Ascending aorta (tissue), 2 donors: ENCODE data around the gene RNF152. TPM values are rescaled to one million over a fixed set of nuclear protein-coding genes. Genes with fewer than 3 reads are reported as not detected.

Source experiments
- DNase-seq, 2 donors: peaks; one replicate each; pipeline ENCODE4 v3.0.0-alpha.2; 2019; ENCODE audit warnings: low spot score in 2 of 2
- H3K27ac ChIP-seq, 2 donors: fragments of 200-600 bp; sonication (generic); one replicate each; pipeline ENCODE4 v1.5.1; 2016 to 2017; ENCODE audit warnings: mild to moderate bottlenecking in 1 of 2
- H3K27me3 ChIP-seq: fragments of 200-600 bp; sonication (generic); one replicate; pipeline ENCODE4 v1.5.1; 2017
- H3K36me3 ChIP-seq, 2 donors: fragments of 200-600 bp; sonication (generic); one replicate each; pipeline ENCODE4 v1.5.1; 2016
- H3K4me1 ChIP-seq, 2 donors: fragments of 200-600 bp; sonication (generic); one replicate each; pipeline ENCODE4 v1.5.1; 2016 to 2017; ENCODE audit warnings: mild to moderate bottlenecking in 1 of 2
- H3K4me3 ChIP-seq, 2 donors: fragments of 200-600 bp; sonication (generic); one replicate each; pipeline ENCODE4 v1.5.1; 2016 to 2017; ENCODE audit warnings: mild to moderate bottlenecking in 1 of 2
- H3K9me3 ChIP-seq, 2 donors: fragments of 200-600 bp; sonication (generic); one replicate each; pipeline ENCODE4 v1.5.1; 2016
- intact Hi-C: fragments of 100-400 bp; cut with DNase I; formaldehyde crosslinking; loops from one replicate; pipeline ENCODE4 v1.15.1; 2023
- total RNA-seq: library from RNA; depleted of rRNA; stranded (reverse); fragments of >200 nt; gene quantifications from one replicate; pipeline ENCODE4 v1.1.0, GENCODE V29; 2016
- TF ChIP-seq, protein P1 (sequence below), 3 experiments: fragments of 200-600 bp in 2 of 3; fragments of 450-650 bp in 1 of 3; sonication (generic) in 2 of 3; IDR thresholded peaks; one replicate each; pipeline ENCODE4 v1.5.1; 2016 to 2019; ENCODE audit warnings: antibody characterized with exemption in 3 of 3, mild to moderate bottlenecking in 1 of 3, moderate library complexity in 1 of 3

The RNF152 gene
- total RNA-seq, 1 donor from 2014 or later, result 9.6 TPM

DNA sequence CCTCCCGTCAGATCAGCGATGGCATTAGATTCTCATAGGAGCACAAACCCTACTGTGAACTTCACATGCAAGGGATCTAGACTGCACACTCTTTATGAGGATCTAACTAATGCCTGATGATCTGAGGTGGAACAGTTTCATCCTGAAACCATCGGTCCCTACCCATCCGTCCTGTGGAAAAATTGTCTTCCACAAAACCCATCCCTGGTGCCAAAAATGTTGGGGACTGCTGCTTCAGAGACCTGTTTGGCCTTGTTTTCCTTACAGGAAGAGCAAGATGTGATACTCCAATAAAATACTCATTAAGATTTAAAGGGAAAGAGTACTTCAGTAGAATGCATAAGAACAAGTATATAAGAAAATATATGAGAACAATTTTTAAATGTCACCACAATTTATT, 71.1 kb downstream of the RNF152 start:
- no peak overlapping the region for H3K4me3 ChIP-seq
- no peaks in the 10 kb centered on the region for H3K27me3 ChIP-seq
- no peak overlapping the region for H3K27ac ChIP-seq
- DNase-seq, result no peak
- TF ChIP-seq, protein P1, sequence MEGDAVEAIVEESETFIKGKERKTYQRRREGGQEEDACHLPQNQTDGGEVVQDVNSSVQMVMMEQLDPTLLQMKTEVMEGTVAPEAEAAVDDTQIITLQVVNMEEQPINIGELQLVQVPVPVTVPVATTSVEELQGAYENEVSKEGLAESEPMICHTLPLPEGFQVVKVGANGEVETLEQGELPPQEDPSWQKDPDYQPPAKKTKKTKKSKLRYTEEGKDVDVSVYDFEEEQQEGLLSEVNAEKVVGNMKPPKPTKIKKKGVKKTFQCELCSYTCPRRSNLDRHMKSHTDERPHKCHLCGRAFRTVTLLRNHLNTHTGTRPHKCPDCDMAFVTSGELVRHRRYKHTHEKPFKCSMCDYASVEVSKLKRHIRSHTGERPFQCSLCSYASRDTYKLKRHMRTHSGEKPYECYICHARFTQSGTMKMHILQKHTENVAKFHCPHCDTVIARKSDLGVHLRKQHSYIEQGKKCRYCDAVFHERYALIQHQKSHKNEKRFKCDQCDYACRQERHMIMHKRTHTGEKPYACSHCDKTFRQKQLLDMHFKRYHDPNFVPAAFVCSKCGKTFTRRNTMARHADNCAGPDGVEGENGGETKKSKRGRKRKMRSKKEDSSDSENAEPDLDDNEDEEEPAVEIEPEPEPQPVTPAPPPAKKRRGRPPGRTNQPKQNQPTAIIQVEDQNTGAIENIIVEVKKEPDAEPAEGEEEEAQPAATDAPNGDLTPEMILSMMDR (IDR thresholded peaks at IDR 0.05), result no peak
- no peaks in the 10 kb centered on the region for H3K4me1 ChIP-seq
- intact Hi-C loops, result no loop called here
- H3K9me3 ChIP-seq, result no peaks in the 10 kb centered on the region
- no peaks in the 10 kb centered on the region for H3K36me3 ChIP-seq

DNA sequence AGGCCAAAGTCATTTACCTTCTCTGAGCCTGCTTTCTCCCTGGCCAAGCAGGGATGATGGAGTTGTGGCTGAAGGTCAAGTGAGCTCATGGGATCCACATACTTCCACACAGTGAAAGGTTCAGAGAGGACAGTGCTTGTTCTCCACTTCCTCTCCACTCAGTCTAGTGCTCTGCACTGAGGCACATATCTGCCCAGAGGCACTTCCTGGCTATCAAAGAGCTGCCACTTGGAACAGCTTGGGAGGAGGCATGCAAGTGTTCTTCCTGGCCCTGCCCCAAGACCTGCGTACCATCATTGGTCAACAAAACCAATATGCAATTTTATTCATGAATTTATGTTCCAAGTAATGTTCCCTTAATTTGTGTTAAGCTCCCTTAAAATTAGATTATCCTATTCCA, 71.9 kb downstream of the RNF152 start:
- no peak overlapping the region for H3K27ac ChIP-seq
- TF ChIP-seq, protein P1 (IDR thresholded peaks at IDR 0.05), result no peak
- intact Hi-C loops, result no loop called here
- H3K27me3 ChIP-seq, result no peaks in the 10 kb centered on the region
- H3K4me1 ChIP-seq, result no peaks in the 10 kb centered on the region
- DNase-seq, result no peak
- H3K36me3 ChIP-seq, result peaks cover 4 to 5% of the 10 kb centered on the region in 2 donors
- no peaks in the 10 kb centered on the region for H3K9me3 ChIP-seq
- no peak overlapping the region for H3K4me3 ChIP-seq

DNA sequence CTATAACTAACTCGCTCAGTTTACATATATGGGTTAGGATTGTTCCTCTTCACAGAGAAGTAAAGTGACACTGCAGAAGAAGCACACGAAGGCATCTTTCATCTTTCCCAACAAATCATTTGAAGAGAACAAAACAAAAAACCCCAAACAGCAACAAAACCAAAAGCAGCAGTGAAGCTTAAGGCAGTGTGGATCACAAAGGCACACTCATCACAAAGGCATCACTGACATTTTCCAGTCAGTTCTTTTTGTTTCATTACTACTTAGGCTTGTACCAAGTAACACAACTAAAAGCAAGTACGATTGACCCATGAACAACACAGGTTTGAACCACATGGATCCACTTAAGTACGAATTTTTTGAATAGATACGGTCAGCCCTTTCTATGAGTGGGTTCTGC, 75.7 kb downstream of the RNF152 start:
- Histone ChIP-seq H3K36me3 (peaks cover 19 to 24% of the 10 kb centered on the region in 2 donors), H3K4me3 (no peak overlapping the region), H3K27ac (no peak overlapping the region), H3K9me3 (no peaks in the 10 kb centered on the region), H3K4me1 (no peaks in the 10 kb centered on the region), H3K27me3 (no peaks in the 10 kb centered on the region)
- intact Hi-C loops, result no loop called here
- TF ChIP-seq, protein P1 (IDR thresholded peaks at IDR 0.05), result no peak
- no peak for DNase-seq

DNA sequence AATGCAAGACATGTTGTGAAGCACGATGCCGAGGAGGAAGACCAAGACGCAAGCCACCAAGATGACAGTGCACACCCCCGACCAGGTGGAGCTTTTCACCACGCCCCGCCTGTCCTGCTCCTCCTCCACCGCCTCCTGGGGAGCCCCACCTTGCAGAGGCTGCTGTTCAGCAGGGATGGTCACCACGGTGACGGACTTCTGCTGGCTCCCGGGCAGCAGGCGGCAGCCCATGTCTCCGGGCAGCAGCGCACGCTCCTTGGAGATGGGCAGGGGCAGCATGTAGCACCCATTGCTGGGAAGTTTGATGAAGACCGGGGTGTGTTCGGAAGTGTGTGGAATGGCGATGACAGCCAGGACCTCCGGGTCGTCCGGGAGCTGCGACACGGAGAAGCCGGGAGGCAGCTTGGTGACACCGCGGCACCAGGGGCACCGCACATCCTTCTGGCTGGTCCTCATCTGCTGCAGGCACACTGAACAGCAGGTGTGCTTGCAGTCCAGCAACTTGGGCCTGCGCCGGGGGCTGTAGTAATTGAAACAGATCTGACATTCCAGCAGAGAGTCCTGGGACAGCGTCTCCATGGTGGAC, 76.8 kb downstream of the RNF152 start:
- Histone ChIP-seq H3K4me1 (no peaks in the 10 kb centered on the region), H3K27me3 (no peaks in the 10 kb centered on the region), H3K27ac (no peak overlapping the region), H3K9me3 (no peaks in the 10 kb centered on the region), H3K36me3 (peaks cover 19 to 24% of the 10 kb centered on the region in 2 donors), H3K4me3 (no peak overlapping the region)
- DNase-seq, result no peak
- intact Hi-C loops, result no loop called here
- TF ChIP-seq, protein P1 (IDR thresholded peaks at IDR 0.05), result no peak

DNA sequence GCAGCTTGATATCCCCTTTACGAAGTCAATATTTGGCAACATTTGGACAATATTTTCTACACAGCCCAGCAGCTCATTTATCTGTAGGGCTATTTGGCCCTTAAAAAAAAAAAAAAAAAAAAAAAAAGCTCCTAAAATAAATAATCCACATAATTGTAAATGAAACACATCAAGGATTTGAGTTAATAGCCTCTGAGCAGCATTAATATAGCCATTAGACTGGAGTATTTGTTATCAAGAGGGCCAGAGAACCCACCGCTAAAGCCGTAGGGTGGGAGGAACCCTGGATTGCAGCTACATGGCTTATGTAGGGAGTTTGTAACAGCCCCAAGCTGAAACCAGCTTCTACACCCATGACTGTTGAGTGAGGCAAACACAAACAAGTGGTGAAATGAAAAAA, 84.5 kb downstream of the RNF152 start:
- H3K27me3 ChIP-seq, result no peaks in the 10 kb centered on the region
- intact Hi-C loops, result no loop called here
- TF ChIP-seq, protein P1 (IDR thresholded peaks at IDR 0.05), result no peak

DNA sequence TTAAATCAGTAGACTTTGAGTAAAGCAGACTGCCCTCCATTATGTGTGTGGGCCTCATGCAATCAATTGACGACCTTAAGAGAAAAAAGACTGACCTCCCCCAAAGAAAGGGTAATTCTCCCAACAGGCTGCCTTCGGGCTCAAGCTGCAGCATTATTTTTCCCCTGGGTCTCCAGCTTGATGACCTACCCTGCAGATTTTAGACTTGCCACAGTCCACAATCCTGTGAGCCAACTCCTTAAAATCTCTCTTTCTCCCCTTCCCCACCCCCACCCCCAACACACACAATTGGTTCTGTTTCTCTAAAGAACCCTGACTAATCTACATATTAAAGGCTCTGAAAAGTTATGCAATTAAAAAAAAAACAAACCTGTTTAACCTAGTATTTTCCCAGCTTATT, 89.4 kb downstream of the RNF152 start:
- H3K27ac ChIP-seq, result no peak overlapping the region
- H3K27me3 ChIP-seq, result no peaks in the 10 kb centered on the region
- H3K4me3 ChIP-seq, result no peak overlapping the region
- intact Hi-C loops, result no loop called here
- DNase-seq, result no peak
- no peaks in the 10 kb centered on the region for H3K36me3 ChIP-seq
- H3K4me1 ChIP-seq, result no peaks in the 10 kb centered on the region
- H3K9me3 ChIP-seq, result no peaks in the 10 kb centered on the region
- TF ChIP-seq, protein P1 (IDR thresholded peaks at IDR 0.05), result no peak

More for the DNA sequence above, 84.5 kb downstream of the RNF152 start:
- no peak overlapping the region for H3K27ac ChIP-seq
- H3K4me1 ChIP-seq, result no peaks in the 10 kb centered on the region
- H3K9me3 ChIP-seq, result no peaks in the 10 kb centered on the region
- DNase-seq, result no peak
- no peak overlapping the region for H3K4me3 ChIP-seq
- no peaks in the 10 kb centered on the region for H3K36me3 ChIP-seq
